A549 (cell line): ENCODE results near the gene PEX10.

Source experiments
- BCL3 ChIP-seq: fragments of >200 bp; sonication (Bioruptor Twin); formaldehyde crosslinking; IDR thresholded peaks from 3 replicates; pipeline ENCODE4 v1.6.1; 2016
- BHLHE40 ChIP-seq: IDR thresholded peaks from 2 replicates; pipeline ENCODE4 v1.6.1; 2012; ENCODE audit warnings: low read depth, low read length, inconsistent platforms
- CTCF ChIP-seq: fragments of >200 bp; sonication (Bioruptor Twin); formaldehyde crosslinking; IDR thresholded peaks from 3 replicates; pipeline ENCODE4 v1.5.1; 2016
- EP300 ChIP-seq, 2 experiments: fragments of >200 bp; sonication (Bioruptor Twin); formaldehyde crosslinking; IDR thresholded peaks; 2 replicates in 1 of 2; 3 replicates in 1 of 2; pipeline ENCODE4 v1.6.1; 2016 to 2017
- ESRRA ChIP-seq: fragments of 150-350 bp; IDR thresholded peaks from 2 replicates; pipeline ENCODE4 v1.6.1; 2014; ENCODE audit warnings: mild to moderate bottlenecking, low read length, borderline replicate concordance
- MAX ChIP-seq: IDR thresholded peaks from 2 replicates; pipeline ENCODE4 v1.6.1; 2012
- MYC ChIP-seq: IDR thresholded peaks from 2 replicates; pipeline ENCODE4 v1.6.1; 2012; ENCODE audit warnings: mild to moderate bottlenecking, inconsistent platforms, low read length, improper control_type of control experiment, borderline replicate concordance
- PBX3 ChIP-seq: IDR thresholded peaks from 2 replicates; pipeline ENCODE4 v1.6.1; 2012
- POLR2A ChIP-seq: IDR thresholded peaks from 2 replicates; pipeline ENCODE4 v1.6.1; 2012; ENCODE audit warnings: mild to moderate bottlenecking, low read length
- POLR2AphosphoS2 ChIP-seq: conservative IDR thresholded peaks from 2 replicates; pipeline ENCODE4 v1.6.1; 2012; ENCODE audit warnings: low read length, improper control_type of control experiment, inconsistent platforms
- RAD21 ChIP-seq, 2 experiments: fragments of >200 bp in 1 of 2; sonication (Bioruptor Twin) in 1 of 2; formaldehyde crosslinking in 1 of 2; IDR thresholded peaks in 1 of 2; conservative IDR thresholded peaks in 1 of 2; 2 replicates in 1 of 2; 3 replicates in 1 of 2; pipeline ENCODE4 v1.6.1; 2012 to 2018; ENCODE audit warnings: inconsistent platforms in 1 of 2
- RCOR1 ChIP-seq: fragments of 150-350 bp; IDR thresholded peaks from 2 replicates; pipeline ENCODE4 v1.6.1; 2014; ENCODE audit warnings: antibody characterized with exemption, low read length, low read depth
- RNF2 ChIP-seq: fragments of 200-600 bp; sonication (generic); IDR thresholded peaks from 2 replicates; pipeline ENCODE4 v1.6.1; 2016; ENCODE audit warnings: low read depth, mild to moderate bottlenecking, antibody characterized with exemption, moderate library complexity, borderline replicate concordance
- ZFP36 ChIP-seq: fragments of 450-650 bp; IDR thresholded peaks from 2 replicates; pipeline ENCODE4 v1.6.1; 2014; ENCODE audit warnings: borderline replicate concordance; ENCODE audit not compliant: partially characterized antibody

- TF ChIP-seq POLR2A: no peak
- no peak for TF ChIP-seq ESRRA
- TF ChIP-seq PBX3: no peak
- TF ChIP-seq RAD21 (conservative IDR thresholded peaks at IDR 0.05 in 1 of 2, IDR thresholded peaks at IDR 0.05 in 1 of 2): no peak
- TF ChIP-seq CTCF: no peak
- TF ChIP-seq BCL3: no peak
- TF ChIP-seq RNF2: no peak
- TF ChIP-seq BHLHE40: no peak
- no peak for TF ChIP-seq ZFP36
- TF ChIP-seq POLR2AphosphoS2: no peak
- TF ChIP-seq MAX: 0 out of 2 replicates have a peak, but pooled peaks have one; percentile 17
- TF ChIP-seq EP300 (IDR thresholded peaks at IDR 0.05): no peak
- no peak for TF ChIP-seq MYC
- no peak for TF ChIP-seq RCOR1
Observed at GRCh38 chr1:2445162-2445822, 32.9 kb upstream of the PEX10 start.
